Right lung (tissue), 10 donors: ENCODE measurements around the gene ST3GAL2. TPM values are rescaled to one million over a fixed set of nuclear protein-coding genes. Genes with fewer than 3 reads are reported as not detected.

Source experiments
- DNase-seq, 2 donors: peaks; one replicate each; pipeline ENCODE4 v3.0.0-alpha.2; 2013
- long read RNA-seq, 8 donors: transcript quantifications; one replicate each; lab custom pipeline, GENCODE V29; 2026
- polyA plus RNA-seq, 5 donors: library from polyadenylated mRNA; unstranded; fragments of 120-200 nt; gene quantifications; one replicate each; pipeline versions ENCODE4 v1.2.1 to v1.2.3, GENCODE V29; 2013; ENCODE audit warnings: inconsistent platforms in 1 of 5, low replicate concordance in 1 of 5; ENCODE audit not compliant: insufficient read length in 5 of 5, insufficient read depth in 1 of 5

Gene ST3GAL2, protein sequence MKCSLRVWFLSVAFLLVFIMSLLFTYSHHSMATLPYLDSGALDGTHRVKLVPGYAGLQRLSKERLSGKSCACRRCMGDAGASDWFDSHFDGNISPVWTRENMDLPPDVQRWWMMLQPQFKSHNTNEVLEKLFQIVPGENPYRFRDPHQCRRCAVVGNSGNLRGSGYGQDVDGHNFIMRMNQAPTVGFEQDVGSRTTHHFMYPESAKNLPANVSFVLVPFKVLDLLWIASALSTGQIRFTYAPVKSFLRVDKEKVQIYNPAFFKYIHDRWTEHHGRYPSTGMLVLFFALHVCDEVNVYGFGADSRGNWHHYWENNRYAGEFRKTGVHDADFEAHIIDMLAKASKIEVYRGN
- polyA plus RNA-seq: 10 to 100 TPM; 26.3 to 48.1 (median 29.1) TPM
- long read RNA-seq, donor 1, full-length matches to known transcripts: 12 of 12 reads
- long read RNA-seq, donor 1, partial matches to known transcripts: 0 of 12 reads
- long read RNA-seq, donor 1, other reads (novel, unspliced or antisense): 0 of 12 reads
- long read RNA-seq, donor 2, full-length matches to known transcripts: 6 of 6 reads
- long read RNA-seq, donor 2, partial matches to known transcripts: 0 of 6 reads
- long read RNA-seq, donor 2, other reads (novel, unspliced or antisense): 0 of 6 reads
- long read RNA-seq, donor 3, full-length matches to known transcripts: 2 of 2 reads
- long read RNA-seq, donor 3, partial matches to known transcripts: 0 of 2 reads
- long read RNA-seq, donor 3, other reads (novel, unspliced or antisense): 0 of 2 reads
- long read RNA-seq, donor 4, full-length matches to known transcripts: 5 of 5 reads
- long read RNA-seq, donor 4, partial matches to known transcripts: 0 of 5 reads
- long read RNA-seq, donor 4, other reads (novel, unspliced or antisense): 0 of 5 reads
- long read RNA-seq, donor 5, full-length matches to known transcripts: 7 of 7 reads
- long read RNA-seq, donor 5, partial matches to known transcripts: 0 of 7 reads
- long read RNA-seq, donor 5, other reads (novel, unspliced or antisense): 0 of 7 reads
- long read RNA-seq, donor 6, full-length matches to known transcripts: 12 of 18 reads
- long read RNA-seq, donor 6, partial matches to known transcripts: 6 of 18 reads
- long read RNA-seq, donor 6, other reads (novel, unspliced or antisense): 0 of 18 reads
- long read RNA-seq, donor 7, full-length matches to known transcripts: 10 of 31 reads
- long read RNA-seq, donor 7, partial matches to known transcripts: 21 of 31 reads
- long read RNA-seq, donor 7, other reads (novel, unspliced or antisense): 0 of 31 reads
- long read RNA-seq, donor 8, full-length matches to known transcripts: 7 of 56 reads
- long read RNA-seq, donor 8, partial matches to known transcripts: 49 of 56 reads
- long read RNA-seq, donor 8, other reads (novel, unspliced or antisense): 0 of 56 reads

DNA sequence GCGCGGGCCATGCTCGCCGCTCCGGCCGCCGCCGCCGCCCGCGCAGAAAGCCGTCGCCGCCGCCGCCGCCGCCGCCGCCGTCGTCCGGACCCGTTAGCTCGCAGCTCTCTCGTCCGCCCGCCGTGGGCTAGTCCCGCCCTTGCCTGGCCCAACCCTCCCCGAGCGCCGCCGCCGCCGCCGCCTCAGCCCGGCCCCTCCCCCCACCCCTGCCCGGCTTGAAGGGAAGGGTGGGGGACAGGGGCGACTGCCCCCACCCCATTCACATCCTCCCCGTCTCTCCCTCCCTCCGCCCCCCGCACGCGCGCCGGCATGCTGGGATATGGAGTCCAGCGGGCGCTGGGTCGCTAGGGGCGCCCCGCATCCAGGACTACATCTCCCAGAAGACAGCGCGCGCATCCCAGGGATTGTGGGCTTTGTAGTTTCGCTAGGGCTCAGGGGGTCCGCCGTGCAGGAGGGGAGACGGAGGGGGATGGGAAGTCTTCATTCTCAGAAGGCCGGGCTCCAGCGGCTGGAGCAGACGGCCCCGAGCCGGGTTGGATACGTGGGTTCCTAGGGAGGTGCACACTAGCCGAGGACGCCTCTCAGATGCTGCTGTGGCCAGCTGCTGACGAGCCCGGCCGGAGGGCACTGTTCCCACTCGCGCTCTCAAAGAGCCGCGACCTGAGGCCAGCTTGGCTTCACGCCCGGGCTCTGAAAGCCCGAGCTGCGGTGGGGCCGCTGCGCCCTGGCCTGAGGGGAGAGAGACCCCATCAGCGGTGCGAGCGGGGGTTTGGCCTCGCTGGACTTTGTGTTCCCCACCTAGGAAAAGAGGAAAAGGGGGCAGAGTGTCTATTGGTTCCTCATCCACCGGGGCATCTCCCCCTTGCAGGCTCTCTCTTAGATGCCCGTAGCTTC, at the start of gene ST3GAL2:
Gene ST3GAL2 (minus strand): TSS at position 132 of the 894 bp plus-strand sequence. CDS start 40,570 bp downstream, outside the sequence.
- DNase-seq: peak; percentile 95

DNA sequence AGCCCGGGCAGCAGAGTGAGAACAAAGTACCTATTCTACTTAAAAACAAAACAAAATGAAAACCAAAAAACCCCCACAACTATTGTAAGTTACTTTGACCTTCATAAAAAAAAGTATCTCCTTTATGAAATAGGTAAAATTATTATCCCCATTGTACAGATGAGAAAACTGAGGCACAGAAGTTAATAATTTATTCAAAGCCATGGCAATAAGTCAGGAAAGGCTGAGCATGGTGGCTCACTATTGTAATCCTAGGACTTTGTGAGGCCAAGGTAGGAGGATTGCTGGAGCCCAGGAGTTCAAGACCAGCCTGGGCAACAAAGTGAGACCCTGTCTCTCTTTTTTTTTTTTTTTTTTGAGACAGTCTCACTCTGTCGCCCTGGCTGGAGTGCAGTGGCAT, 46.0 kb upstream of the ST3GAL2 start:
- no peak for DNase-seq

DNA sequence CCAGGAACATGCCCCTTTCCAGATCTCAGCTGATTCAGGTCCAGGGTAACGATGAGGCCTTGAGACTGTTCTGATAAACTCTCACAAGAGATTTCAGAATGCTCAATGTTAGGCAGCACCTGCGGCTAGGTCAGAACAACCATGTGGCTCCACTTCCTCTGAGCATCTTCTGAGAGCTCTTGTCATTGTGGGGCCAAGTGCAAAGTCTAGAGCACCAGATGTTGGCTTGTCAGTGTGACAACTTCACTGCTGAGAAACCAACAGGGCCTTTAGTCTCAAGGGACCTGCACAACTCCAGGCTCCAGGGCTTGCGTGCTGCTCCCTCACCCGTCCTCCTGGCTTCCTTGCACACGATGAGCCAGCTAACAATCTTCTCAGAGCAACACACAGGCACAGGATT, 44.5 kb upstream of the ST3GAL2 start:
- DNase-seq: no peak

DNA sequence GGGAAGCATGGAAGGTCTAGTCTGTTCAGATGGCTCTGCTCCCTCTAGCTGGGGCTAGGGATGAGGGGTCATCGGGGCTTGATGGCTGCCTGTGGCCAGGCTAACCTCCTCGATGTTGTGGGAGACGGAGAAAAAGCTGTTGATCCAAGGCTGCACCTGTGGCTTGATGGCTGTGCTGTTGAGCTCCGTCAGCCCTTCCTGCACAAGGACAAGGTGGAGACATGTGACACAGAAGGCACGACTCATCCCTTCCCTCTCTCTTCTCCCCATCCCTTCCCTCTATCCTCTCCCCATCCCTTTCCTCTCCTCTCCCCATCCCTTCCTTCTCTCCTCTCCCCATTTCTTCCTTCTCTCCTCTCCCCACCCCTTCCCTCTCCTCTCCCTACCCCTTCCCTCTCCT, 43.7 kb upstream of the ST3GAL2 start:
- DNase-seq: no peak

DNA sequence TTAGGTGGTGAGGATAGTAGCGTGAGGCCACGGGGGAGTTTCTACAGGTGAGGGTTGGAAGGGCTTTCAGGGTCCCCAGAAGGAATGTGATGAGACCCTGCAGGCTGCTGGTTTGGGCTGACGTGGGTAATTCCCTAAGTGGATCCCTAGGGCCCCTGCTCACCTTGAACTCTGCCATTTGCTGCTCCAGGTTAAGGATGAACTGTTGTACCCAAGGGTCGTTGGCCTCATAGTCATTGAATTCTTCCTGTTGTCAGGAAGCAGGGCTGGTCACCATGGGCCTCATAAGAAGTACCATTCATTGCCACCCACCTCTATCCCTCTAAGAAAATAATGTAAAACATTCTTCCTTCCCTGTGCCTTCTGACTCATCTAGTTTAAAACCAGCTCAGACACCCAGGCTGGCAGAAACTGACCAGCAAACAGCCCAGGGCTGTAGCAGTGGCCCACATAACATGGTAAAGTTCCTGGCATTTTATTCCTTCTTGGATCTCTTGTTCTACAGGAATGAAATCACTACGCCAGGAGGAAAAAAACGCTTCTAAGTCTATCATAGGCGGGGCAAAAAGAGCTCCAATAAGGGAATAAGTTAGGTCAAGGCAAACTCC, 43.1 kb upstream of the ST3GAL2 start:
- DNase-seq: no peak

DNA sequence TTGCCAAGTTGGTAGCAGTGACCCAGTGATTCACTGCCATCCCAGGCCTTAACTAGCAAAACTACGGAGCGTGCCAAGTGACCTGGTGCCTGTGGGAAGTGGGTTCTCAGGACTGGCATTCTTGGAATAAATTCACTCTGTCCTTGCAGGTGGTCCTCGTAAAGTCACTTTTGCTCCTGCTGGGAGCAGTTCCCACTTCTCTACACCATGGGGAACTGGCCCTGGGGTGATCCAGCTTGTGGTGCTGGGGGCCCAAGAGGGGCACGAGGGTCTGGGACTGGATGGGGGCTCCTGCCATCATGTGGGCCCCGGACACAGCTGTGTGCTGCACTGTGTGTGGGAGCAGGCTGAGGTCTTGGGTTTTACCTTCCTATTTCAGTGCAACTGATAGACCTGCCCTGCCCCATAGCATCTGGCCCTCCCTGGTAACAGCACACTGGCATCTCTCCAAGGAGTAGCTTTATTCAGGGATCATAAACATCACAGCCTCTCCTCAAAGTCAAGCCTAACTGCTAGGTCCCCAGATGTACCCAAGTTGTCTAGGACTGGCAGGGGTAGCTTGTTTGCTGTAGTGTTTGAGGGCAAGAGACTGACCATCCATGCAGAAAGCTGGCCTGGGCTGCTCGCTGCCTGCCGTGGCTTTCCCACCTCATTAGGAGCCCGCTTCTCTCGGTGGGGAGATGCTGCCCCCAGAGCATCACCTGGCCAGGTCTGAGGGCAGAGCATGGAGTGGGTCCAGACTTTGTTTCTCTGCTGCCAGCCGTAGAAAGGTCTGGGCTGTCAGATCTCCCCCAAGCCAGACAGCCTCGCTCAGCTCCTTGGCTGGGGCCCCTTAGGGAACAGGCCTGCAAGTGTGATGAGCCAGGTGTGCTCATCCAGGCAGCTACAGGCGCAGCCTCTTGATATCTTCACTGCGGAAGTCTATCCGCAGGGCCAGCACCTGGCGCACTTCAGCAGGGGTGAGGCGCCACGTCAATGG, 41.5 kb upstream of the ST3GAL2 start:
- DNase-seq: no peak

DNA sequence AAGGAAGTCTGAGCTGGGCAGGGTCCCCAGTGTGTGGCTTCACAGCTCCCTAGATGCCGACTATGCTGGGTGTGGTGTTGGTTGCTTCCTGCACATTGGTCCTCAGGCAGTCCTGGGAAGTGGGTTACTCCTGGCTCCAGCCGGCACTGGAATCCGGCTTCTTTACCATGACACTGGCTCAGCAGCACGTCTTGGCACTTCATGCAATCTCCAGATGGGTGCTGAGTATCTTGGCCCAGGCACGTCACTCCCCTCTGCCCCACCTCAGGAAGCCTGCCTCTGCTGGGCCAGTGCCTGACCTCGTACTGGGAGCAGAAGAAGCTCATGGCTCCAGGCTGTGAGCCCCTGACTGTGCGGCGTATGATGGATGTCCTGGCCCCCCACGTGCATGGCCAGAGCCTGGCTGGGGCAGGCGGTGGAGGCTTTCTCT, 40.0 kb upstream of the ST3GAL2 start:
- no peak for DNase-seq

DNA sequence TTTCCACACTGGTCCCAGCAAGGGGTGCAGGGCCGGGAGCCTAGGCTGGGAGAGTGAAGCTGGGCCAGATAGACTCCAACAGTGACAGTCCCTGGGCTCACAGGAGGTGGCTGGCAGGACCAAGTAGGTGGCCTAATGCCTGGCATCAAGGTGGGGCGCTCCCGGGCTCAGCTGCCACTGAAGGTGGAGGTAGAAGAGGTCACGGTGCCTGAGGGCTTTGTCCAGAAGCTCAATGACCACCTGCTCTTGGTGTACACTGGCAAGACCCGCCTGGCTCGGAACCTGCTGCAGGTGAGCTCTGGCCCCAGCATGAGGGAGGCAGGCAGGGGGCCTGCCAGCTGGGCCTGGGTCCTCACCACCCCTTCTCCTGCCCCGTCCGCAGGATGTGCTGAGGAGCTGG, 39.3 kb upstream of the ST3GAL2 start:
- DNase-seq: no peak

DNA sequence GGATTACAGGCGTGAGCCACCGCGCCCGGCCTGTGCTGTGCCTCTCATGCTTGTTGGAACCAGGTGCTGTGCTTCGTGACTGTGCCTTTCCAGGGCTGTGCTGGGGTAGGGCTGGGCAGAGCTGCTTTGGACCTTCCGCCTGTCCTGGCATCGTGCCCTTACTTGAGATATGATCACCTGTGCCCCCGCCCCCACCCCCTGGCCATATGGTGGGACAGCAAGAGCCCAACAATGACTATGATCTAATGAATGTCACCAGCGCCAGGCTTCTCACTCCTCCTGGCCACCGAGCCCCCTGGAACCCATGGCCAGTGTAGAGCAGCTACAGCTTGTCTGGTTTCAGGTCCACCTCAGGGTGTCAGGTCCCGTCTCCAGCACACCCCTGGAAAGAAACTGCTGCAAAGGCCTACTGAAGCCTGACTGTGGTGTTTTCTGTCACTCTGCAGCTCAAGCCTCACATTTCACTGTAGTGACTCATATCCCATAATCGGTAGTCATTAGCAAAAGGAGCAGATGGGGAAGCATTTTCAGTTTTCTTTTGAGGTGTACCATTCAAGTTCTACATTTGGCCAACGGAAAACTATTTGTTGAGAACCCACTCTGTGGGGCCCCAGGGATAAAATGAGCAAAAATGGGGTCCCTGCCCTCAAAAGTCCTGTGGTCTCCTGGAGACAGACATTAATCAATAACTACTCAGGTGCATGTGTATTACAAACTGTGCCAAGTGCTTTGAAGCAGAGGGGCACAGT, 37.5 kb upstream of the ST3GAL2 start:
- DNase-seq: no peak

DNA sequence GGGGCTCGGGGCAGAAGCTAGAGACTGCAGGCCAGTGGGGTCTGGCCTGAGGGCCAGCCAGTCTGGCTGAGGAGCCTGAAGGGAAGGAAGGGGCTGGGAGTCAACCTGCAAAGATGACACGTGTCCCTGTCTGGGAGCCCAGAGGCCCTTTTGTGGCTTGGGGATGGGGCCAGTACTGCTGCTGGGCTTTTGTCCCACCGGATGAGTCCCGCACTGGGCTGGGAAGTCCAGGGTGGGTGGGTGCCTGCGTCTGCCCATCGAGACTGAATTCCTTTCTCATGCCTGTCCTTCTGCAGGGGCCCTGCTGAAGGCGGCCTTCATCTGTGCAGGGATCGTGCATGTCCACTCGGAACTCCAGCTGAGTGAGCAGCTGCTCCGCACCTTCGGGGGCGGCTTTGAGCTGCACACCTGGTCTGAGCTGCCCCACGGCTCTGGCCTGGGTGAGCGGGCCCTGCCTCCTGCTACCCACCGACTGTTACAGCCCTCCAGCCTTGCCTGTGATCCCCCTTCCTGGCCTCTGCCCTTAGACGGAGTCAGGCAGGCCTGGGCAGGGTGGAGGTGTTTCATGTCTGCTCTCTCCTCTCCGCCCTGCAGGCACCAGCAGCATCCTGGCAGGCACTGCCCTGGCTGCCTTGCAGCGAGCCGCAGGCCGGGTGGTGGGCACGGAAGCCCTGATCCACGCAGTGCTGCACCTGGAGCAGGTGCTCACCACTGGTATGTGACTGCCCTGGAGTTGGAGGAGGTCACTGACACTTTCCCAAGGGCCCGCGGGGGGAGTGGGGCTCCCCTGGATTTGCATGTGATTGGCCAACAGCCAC, 36.4 kb upstream of the ST3GAL2 start:
- no peak for DNase-seq

DNA sequence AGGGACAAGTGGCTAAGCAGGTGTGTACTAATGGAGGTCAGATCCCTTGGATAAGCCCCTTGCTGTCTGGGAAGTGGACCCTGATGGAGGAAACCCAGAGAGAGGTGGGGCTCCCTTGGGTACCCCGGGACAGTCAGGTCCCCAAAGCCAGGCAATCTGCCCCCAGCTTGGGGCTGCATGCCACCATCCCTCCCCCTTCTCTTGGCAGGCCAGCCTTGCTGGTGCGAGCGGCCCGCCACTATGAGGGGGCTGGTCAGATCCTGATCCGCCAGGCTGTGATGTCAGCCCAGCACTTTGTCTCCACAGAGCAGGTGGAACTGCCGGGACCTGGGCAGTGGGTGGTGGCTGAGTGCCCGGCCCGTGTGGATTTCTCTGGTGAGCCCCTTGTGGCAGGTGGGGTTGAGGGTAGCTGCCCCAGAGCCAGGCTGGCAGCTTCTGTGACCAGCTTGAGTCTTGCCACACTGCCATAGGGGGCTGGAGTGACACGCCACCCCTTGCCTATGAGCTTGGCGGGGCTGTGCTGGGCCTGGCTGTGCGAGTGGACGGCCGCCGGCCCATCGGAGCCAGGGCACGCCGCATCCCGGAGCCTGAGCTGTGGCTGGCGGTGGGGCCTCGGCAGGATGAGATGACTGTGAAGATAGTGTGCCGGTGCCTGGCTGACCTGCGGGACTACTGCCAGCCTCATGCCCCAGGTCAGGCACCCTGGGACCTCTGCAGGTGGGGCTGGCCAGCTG, 35.6 kb upstream of the ST3GAL2 start:
- no peak for DNase-seq

DNA sequence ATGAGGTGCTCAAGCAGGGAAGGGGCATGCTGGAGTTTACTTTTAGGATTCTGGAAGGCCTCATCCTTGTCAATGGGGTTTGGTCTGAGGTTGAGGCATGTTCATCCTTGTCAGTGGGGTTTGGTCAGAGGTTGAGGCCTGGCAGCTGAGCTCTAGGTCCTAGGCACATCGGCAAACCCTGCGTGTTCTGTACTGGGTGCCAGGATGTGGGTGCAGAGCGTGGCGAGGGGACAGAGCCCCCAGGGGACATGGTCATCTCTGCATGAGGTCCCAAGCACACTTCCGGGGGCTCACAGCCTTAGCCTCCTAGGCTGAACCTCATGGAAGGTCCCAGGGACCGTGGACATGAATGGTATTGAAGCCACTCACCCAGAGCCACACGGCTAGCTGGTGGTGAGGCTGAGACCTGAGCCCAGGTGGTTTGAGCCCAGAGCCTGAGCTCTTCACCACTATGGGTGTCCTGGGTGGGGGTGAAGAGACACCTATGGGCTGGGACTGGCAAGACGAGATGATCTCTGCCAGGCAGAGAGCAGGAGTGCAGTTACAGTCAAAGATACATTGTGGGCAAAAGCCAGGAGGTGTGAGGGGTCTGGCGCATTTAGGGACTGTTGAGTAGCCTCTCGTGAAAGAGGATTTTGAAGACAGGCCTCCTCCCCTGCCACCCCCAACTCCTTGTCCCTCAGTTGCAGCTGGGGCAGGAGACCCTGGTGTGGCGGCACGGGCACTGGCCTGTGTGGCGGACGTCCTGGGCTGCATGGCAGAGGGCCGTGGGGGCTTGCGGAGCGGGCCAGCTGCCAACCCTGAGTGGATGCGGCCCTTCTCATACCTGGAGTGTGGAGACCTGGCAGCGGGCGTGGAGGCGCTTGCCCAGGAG, 34.8 kb upstream of the ST3GAL2 start:
- no peak for DNase-seq

DNA sequence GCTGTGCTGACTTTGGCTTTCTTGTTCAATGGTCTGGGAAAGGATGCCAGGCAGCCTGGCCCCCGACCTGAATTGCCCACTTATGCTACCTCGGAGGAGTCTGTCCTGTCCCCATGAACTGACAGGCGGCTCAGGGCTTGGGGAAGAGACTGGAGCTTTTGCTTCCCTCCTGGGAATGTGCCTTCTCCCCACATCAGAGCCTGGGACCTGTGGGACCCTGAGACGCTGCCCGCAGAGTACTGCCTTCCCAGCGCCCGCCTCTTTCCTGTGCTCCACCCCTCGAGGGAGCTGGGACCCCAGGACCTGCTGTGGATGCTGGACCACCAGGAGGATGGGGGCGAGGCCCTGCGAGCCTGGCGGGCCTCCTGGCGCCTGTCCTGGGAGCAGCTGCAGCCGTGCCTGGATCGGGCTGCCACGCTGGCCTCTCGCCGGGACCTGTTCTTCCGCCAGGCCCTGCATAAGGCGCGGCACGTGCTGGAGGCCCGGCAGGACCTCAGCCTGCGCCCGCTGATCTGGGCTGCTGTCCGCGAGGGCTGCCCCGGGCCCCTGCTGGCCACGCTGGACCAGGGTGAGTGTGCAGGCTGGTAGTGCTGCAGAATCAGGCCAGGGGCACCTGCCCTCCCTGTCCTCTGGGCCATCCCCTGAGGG, 34.0 kb upstream of the ST3GAL2 start:
- DNase-seq: no peak

DNA sequence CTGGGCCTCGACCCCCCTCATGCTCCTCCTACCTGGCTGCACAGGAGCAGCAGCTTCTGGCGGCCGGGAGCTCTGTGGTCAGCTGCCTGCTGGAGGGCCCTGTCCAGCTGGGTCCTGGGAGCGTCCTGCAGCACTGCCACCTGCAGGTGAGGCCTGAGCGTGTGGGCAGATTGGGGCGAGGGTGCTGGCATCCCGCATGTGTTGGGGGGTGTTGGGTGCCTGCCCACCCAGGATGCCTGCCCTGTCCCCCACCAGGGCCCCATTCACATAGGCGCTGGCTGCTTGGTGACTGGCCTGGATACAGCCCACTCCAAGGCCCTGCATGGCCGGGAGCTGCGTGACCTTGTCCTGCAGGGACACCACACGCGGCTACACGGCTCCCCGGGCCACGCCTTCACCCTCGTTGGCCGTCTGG, 32.0 kb upstream of the ST3GAL2 start:
- no peak for DNase-seq
